Neural progenitor cell (in vitro differentiated cells): ENCODE measurements around the gene ABCD4.

Source experiments
- CTCF ChIP-seq: fragments of 200-600 bp; sonication (generic); IDR thresholded peaks from 2 replicates; pipeline ENCODE4 v1.5.1; 2017; ENCODE audit warnings: antibody characterized with exemption, mild to moderate bottlenecking
- EZH2 ChIP-seq: fragments of 200-600 bp; sonication (generic); IDR thresholded peaks from 2 replicates; pipeline ENCODE4 v1.6.1; 2017; ENCODE audit warnings: antibody characterized with exemption, mild to moderate bottlenecking, moderate library complexity

DNA sequence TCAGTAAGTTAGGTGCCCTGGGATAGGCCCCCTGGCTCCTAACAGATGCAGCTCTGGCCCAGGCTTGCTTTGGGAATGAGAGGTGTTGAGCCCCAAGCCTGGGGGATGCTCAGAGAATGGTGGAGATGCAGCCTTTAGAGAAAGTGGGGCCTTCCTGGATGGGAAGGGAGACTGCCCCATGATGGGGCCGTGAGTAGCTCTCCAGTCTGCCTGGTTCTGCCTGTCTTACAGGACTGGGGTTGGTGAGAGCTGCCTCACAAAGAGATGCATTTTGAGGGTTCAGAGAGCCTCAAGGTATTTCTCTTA lies 45.0 kb upstream of the ABCD4 start:
- no peak for TF ChIP-seq CTCF
- TF ChIP-seq EZH2: no peak
